ENCODE measurements around the gene ZFP82. TPM values are rescaled to one million over a fixed set of nuclear protein-coding genes. Genes with fewer than 3 reads are reported as not detected.

Gene ZFP82
- polyA plus RNA-seq (ENCODE audit: insufficient read depth in 1 of 5, insufficient read length in 5 of 5, low replicate concordance in 1 of 5) = 10 to 100 TPM; 11.2 to 18.5 (median 12.3) TPM
- long read RNA-seq, donor 1, full-length matches to known transcripts = 14 of 14 reads
- long read RNA-seq, donor 1, partial matches to known transcripts = 0 of 14 reads
- long read RNA-seq, donor 1, other reads (novel, unspliced or antisense) = 0 of 14 reads
- long read RNA-seq, donor 2, full-length matches to known transcripts = 9 of 9 reads
- long read RNA-seq, donor 2, partial matches to known transcripts = 0 of 9 reads
- long read RNA-seq, donor 2, other reads (novel, unspliced or antisense) = 0 of 9 reads
- long read RNA-seq, donor 3, full-length matches to known transcripts = 4 of 4 reads
- long read RNA-seq, donor 3, partial matches to known transcripts = 0 of 4 reads
- long read RNA-seq, donor 3, other reads (novel, unspliced or antisense) = 0 of 4 reads
- long read RNA-seq, donor 4, full-length matches to known transcripts = 8 of 8 reads
- long read RNA-seq, donor 4, partial matches to known transcripts = 0 of 8 reads
- long read RNA-seq, donor 4, other reads (novel, unspliced or antisense) = 0 of 8 reads
- long read RNA-seq, donor 5, full-length matches to known transcripts = 13 of 13 reads
- long read RNA-seq, donor 5, partial matches to known transcripts = 0 of 13 reads
- long read RNA-seq, donor 5, other reads (novel, unspliced or antisense) = 0 of 13 reads
- long read RNA-seq, donor 6, full-length matches to known transcripts = 11 of 11 reads
- long read RNA-seq, donor 6, partial matches to known transcripts = 0 of 11 reads
- long read RNA-seq, donor 6, other reads (novel, unspliced or antisense) = 0 of 11 reads
- long read RNA-seq, donor 7, full-length matches to known transcripts = 9 of 9 reads
- long read RNA-seq, donor 7, partial matches to known transcripts = 0 of 9 reads
- long read RNA-seq, donor 7, other reads (novel, unspliced or antisense) = 0 of 9 reads
- long read RNA-seq, donor 8, full-length matches to known transcripts = 11 of 11 reads
- long read RNA-seq, donor 8, partial matches to known transcripts = 0 of 11 reads
- long read RNA-seq, donor 8, other reads (novel, unspliced or antisense) = 0 of 11 reads

- peak; percentile 85 to 91 for DNase-seq
These were observed at the start of gene ZFP82 for GRCh38 chr19:36418287-36419001. TSS of gene ZFP82 (minus strand) at chr19:36418644. CDS start at chr19:36409789, 8,855 bp downstream.

GRCh38 chr19:36460046-36460445 lies 41.6 kb upstream of the ZFP82 start:
- DNase-seq = no peak

- DNase-seq = no peak
These were observed 38.4 kb upstream of the ZFP82 start for GRCh38 chr19:36456831-36457230.

GRCh38 chr19:36449059-36449670 lies 30.7 kb upstream of the ZFP82 start:
- DNase-seq = no peak

GRCh38 chr19:36441339-36441738 lies 22.9 kb upstream of the ZFP82 start:
- no peak for DNase-seq

- no peak for DNase-seq
These were observed 18.1 kb upstream of the ZFP82 start for GRCh38 chr19:36436531-36436930.

GRCh38 chr19:36423925-36424324 lies 5.5 kb upstream of the ZFP82 start:
- DNase-seq = no peak

- no peak for DNase-seq
These were observed 3.5 kb upstream of the ZFP82 start for GRCh38 chr19:36421749-36422481.

GRCh38 chr19:36420961-36421748 lies 2.7 kb upstream of the ZFP82 start:
- peak; percentile 23 to 56 for DNase-seq

GRCh38 chr19:36417752-36418286 lies 625 bp downstream of the ZFP82 start:
- no peak for DNase-seq

- DNase-seq = no peak
These were observed 8.6 kb downstream of the ZFP82 start for GRCh38 chr19:36409841-36410240.

GRCh38 chr19:36408101-36408500 lies 10.3 kb downstream of the ZFP82 start:
- DNase-seq = no peak

- no peak for DNase-seq
These were observed 13.9 kb downstream of the ZFP82 start for GRCh38 chr19:36404498-36404897.

GRCh38 chr19:36401475-36401874 lies 17.0 kb downstream of the ZFP82 start:
- no peak for DNase-seq

GRCh38 chr19:36398571-36398970 lies 19.9 kb downstream of the ZFP82 start:
- no peak for DNase-seq

GRCh38 chr19:36392916-36393673 lies 25.3 kb downstream of the ZFP82 start:
- DNase-seq = no peak

- DNase-seq = no peak
These were observed 39.0 kb downstream of the ZFP82 start for GRCh38 chr19:36379510-36379819.

All from right lung (tissue), 10 donors.